ENCODE measurements around the gene RPP25L. TPM values are rescaled to one million over a fixed set of nuclear protein-coding genes. Genes with fewer than 3 reads are reported as not detected.

The RPP25L gene
- total RNA-seq, 1 donor, result 19.2 TPM

GRCh38 chr9:34647651-34648050 is 35.8 kb upstream of the RPP25L start:
- peak overlapping the region; percentile 86 for H3K4me2 ChIP-seq (ENCODE audit: insufficient read depth, low read length)
- H3K9me3 ChIP-seq (ENCODE audit: low read depth, low read length), result no peaks in the 10 kb centered on the region
- peak overlapping the region; percentile 88 for H3K4me3 ChIP-seq (ENCODE audit: insufficient read depth, low read length)
- peaks cover 35% of the 10 kb centered on the region for H3K4me1 ChIP-seq (ENCODE audit: insufficient read depth, low read length)
- no peak for TF ChIP-seq CTCF (IDR thresholded peaks at IDR 0.05; ENCODE audit: extremely low read depth, low read depth, low read length)
- H3K27ac ChIP-seq (ENCODE audit: low read depth, low read length), result no peak overlapping the region
- peaks cover 12% of the 10 kb centered on the region for H4K20me1 ChIP-seq (ENCODE audit: insufficient read depth, low read length)
- DNase-seq (ENCODE audit: insufficient read length, low spot score, missing footprints), result no peak
- peaks cover 19% of the 10 kb centered on the region for H3K79me2 ChIP-seq (ENCODE audit: insufficient read depth, low read length)
- H3K36me3 ChIP-seq (ENCODE audit: insufficient read depth, low read length), result peaks cover 21% of the 10 kb centered on the region
- H3K27me3 ChIP-seq (ENCODE audit: insufficient read depth, low read length), result no peaks in the 10 kb centered on the region
- H2AFZ ChIP-seq (ENCODE audit: low read length), result no peak overlapping the region

- Histone ChIP-seq H3K79me2 (ENCODE audit: insufficient read depth, low read length) (peaks cover 19% of the 10 kb centered on the region), H3K27me3 (ENCODE audit: insufficient read depth, low read length) (no peaks in the 10 kb centered on the region), H3K9me3 (ENCODE audit: low read depth, low read length) (no peaks in the 10 kb centered on the region), H3K4me2 (ENCODE audit: insufficient read depth, low read length) (peak overlapping the region; percentile 86), H3K4me3 (ENCODE audit: insufficient read depth, low read length) (peak overlapping the region; percentile 88), H3K36me3 (ENCODE audit: insufficient read depth, low read length) (peaks cover 21% of the 10 kb centered on the region), H3K4me1 (ENCODE audit: insufficient read depth, low read length) (peaks cover 29% of the 10 kb centered on the region), H2AFZ (ENCODE audit: low read length) (peak overlapping the region; percentile 96), H3K27ac (ENCODE audit: low read depth, low read length) (peak overlapping the region; percentile 76), H4K20me1 (ENCODE audit: insufficient read depth, low read length) (peaks cover 12% of the 10 kb centered on the region)
- no peak for TF ChIP-seq CTCF (IDR thresholded peaks at IDR 0.05; ENCODE audit: extremely low read depth, low read depth, low read length)
- DNase-seq (ENCODE audit: insufficient read length, low spot score, missing footprints), result no peak
Measured at GRCh38 chr9:34647084-34647403, 35.1 kb upstream of the RPP25L start.

GRCh38 chr9:34646211-34647083 is 34.5 kb upstream of the RPP25L start, which contains the start of gene GALT:
GALT (plus strand) TSS chr9:34646675; CDS start chr9:34646705, 30 bp downstream.
- TF ChIP-seq CTCF (IDR thresholded peaks at IDR 0.05; ENCODE audit: extremely low read depth, low read depth, low read length), result peak; percentile 48
- peaks cover 12% of the 10 kb centered on the region for H4K20me1 ChIP-seq (ENCODE audit: insufficient read depth, low read length)
- H3K36me3 ChIP-seq (ENCODE audit: insufficient read depth, low read length), result peaks cover 21% of the 10 kb centered on the region
- peak within 1 kb of the TSS; percentile 96 for H2AFZ ChIP-seq (ENCODE audit: low read length)
- H3K4me2 ChIP-seq (ENCODE audit: insufficient read depth, low read length), result peak within 1 kb of the TSS; percentile 86
- peaks cover 25% of the 10 kb centered on the region for H3K4me1 ChIP-seq (ENCODE audit: insufficient read depth, low read length)
- peak within 1 kb of the TSS; percentile 76 for H3K27ac ChIP-seq (ENCODE audit: low read depth, low read length)
- H3K27me3 ChIP-seq (ENCODE audit: insufficient read depth, low read length), result no peaks in the 10 kb centered on the region
- peaks cover 19% of the 10 kb centered on the region for H3K79me2 ChIP-seq (ENCODE audit: insufficient read depth, low read length)
- H3K4me3 ChIP-seq (ENCODE audit: insufficient read depth, low read length), result peak within 1 kb of the TSS; percentile 88
- peak; percentile 98 for DNase-seq (ENCODE audit: insufficient read length, low spot score, missing footprints)
- H3K9me3 ChIP-seq (ENCODE audit: low read depth, low read length), result no peaks in the 10 kb centered on the region

GRCh38 chr9:34644766-34645314 is 32.9 kb upstream of the RPP25L start:
- no peak overlapping the region for H3K27ac ChIP-seq (ENCODE audit: low read depth, low read length)
- H3K79me2 ChIP-seq (ENCODE audit: insufficient read depth, low read length), result peaks cover 19% of the 10 kb centered on the region
- H3K36me3 ChIP-seq (ENCODE audit: insufficient read depth, low read length), result peaks cover 20% of the 10 kb centered on the region
- no peak for DNase-seq (ENCODE audit: insufficient read length, low spot score, missing footprints)
- peaks cover 12% of the 10 kb centered on the region for H4K20me1 ChIP-seq (ENCODE audit: insufficient read depth, low read length)
- H2AFZ ChIP-seq (ENCODE audit: low read length), result no peak overlapping the region
- no peaks in the 10 kb centered on the region for H3K9me3 ChIP-seq (ENCODE audit: low read depth, low read length)
- H3K4me1 ChIP-seq (ENCODE audit: insufficient read depth, low read length), result peaks cover 15% of the 10 kb centered on the region
- H3K4me3 ChIP-seq (ENCODE audit: insufficient read depth, low read length), result no peak overlapping the region
- H3K4me2 ChIP-seq (ENCODE audit: insufficient read depth, low read length), result no peak overlapping the region
- TF ChIP-seq CTCF (IDR thresholded peaks at IDR 0.05; ENCODE audit: extremely low read depth, low read depth, low read length), result no peak
- H3K27me3 ChIP-seq (ENCODE audit: insufficient read depth, low read length), result no peaks in the 10 kb centered on the region
